ENCODE measurements around the gene PNMA8A. TPM values are rescaled to one million over a fixed set of nuclear protein-coding genes. Genes with fewer than 3 reads are reported as not detected.
A peak's percentile ranks its signal among the peaks of the same experiment; 100 is the strongest.

Gene PNMA8A
- total and polyA plus RNA-seq, 2 of the 8 experiments (the other 6 are each of a cell fraction or from before 2014, with no cell fraction given) = 10.0 to 22.8 TPM

- Histone ChIP-seq H4K91ac (replicated peaks; ENCODE audit: insufficient read length, low read length) (no peak overlapping the region), H2AFZ (ENCODE audit: low read length) (no peak overlapping the region), H3K36me3 (ENCODE audit: control insufficient read depth in 2 of 4, insufficient read depth in 4 of 4, low read length in 3 of 4) (no peaks in the 10 kb centered on the region), H3K23ac (ENCODE audit: insufficient read length) (no peak overlapping the region), H3K4me3 (ENCODE audit: extremely low read depth in 1 of 4, insufficient read depth in 2 of 4, low read depth in 3 of 4, low read length in 4 of 4) (no peak overlapping the region), H2BK5ac (ENCODE audit: low read depth, low read length) (no peak overlapping the region), H4K8ac (ENCODE audit: extremely low read depth, insufficient read depth, low read length) (no peak overlapping the region), H4K5ac (ENCODE audit: insufficient read length, low read depth, low read length) (no peak overlapping the region), H3K79me1 (ENCODE audit: low read depth, low read length) (no peaks in the 10 kb centered on the region), H3K27me3 (replicated peaks in 1 of 4; ENCODE audit: control insufficient read depth in 3 of 4, extremely low read depth in 1 of 4, insufficient read depth in 3 of 4, low read length in 3 of 4) (peaks cover 21 to 49% (median 38%) of the 10 kb centered on the region in 4 experiments), H2AK5ac (ENCODE audit: low read depth, low read length) (no peak overlapping the region), H3K4me1 (replicated peaks in 1 of 4; ENCODE audit: control insufficient read depth in 3 of 4, insufficient read depth in 4 of 4, low read length in 3 of 4) (peaks cover 0 to 16% (median 7%) of the 10 kb centered on the region in 4 experiments; a peak in 5 of 7 replicates), H3K23me2 (ENCODE audit: low read depth, low read length) (peaks cover 4% of the 10 kb centered on the region; the same call in 1 of the 2 replicates), H3K79me2 (ENCODE audit: control insufficient read depth in 1 of 2, insufficient read depth in 2 of 2, low read length in 2 of 2) (no peaks in the 10 kb centered on the region), H2BK20ac (ENCODE audit: low read length) (no peak overlapping the region), H3K9ac (replicated peaks in 1 of 4; ENCODE audit: extremely low read depth in 1 of 4, low read depth in 3 of 4, low read length in 3 of 4) (no peak overlapping the region), H2BK15ac (ENCODE audit: low read length) (peak overlapping the region; percentile 82), H2BK12ac (ENCODE audit: low read depth, low read length) (no peak overlapping the region), H3K27ac (ENCODE audit: low read depth, low read length) (no peak overlapping the region), H3K18ac (ENCODE audit: extremely low read depth, low read length) (no peak overlapping the region), H4K20me1 (replicated peaks in 1 of 2; ENCODE audit: control insufficient read depth in 1 of 2, insufficient read depth in 2 of 2, low read length in 2 of 2) (peaks cover 3 to 6% of the 10 kb centered on the region in 2 experiments), H3K14ac (ENCODE audit: insufficient read length) (no peak overlapping the region), H3K4me2 (ENCODE audit: insufficient read depth in 1 of 2, low read depth in 2 of 2, low read length in 2 of 2) (no peak overlapping the region), H3K9me3 (ENCODE audit: insufficient read depth in 2 of 2, low read depth in 1 of 2, low read length in 1 of 2) (no peaks in the 10 kb centered on the region), H2BK120ac (replicated peaks; ENCODE audit: low read depth, low read length) (no peak overlapping the region), H3K4ac (replicated peaks; ENCODE audit: insufficient read length, low read depth, low read length) (no peak overlapping the region), H3K56ac (replicated peaks; ENCODE audit: insufficient read length, low read depth, low read length) (no peak overlapping the region)
- ChIA-PET CTCF (ENCODE audit: partially characterized antibody) (interaction anchor here (0.6 to 4.2 kb wide), 7 partner anchors 13 to 115 kb away, joined by 3 to 75 read pairs (median 3); no protein-coding TSS in a partner anchor), POLR2A (ENCODE audit: partially characterized antibody) (interaction anchor here (0.6 kb wide), 1 partner anchor 1709 kb away, joined by 3 read pairs; the partner anchor contains the start of gene CBLC)
- DNase-seq (ENCODE audit: low read depth in 1 of 2, low spot score in 2 of 2) (no peak), FAIRE-seq (no peak)
- 79% methylated on average over 3 of the region's 3 CpGs; no CpG with 5 or more reads in 1 of the 2 experiments for WGBS, 2 experiments (ENCODE audit: extremely low coverage in 1 of 2, insufficient coverage in 1 of 2, insufficient read length in 1 of 2, insufficient replicate concordance in 2 of 2, low coverage in 1 of 2, low lambda C conversion rate in 2 of 2, missing lambda C conversion rate in 1 of 2)
- TF ChIP-seq HDAC6 (IDR thresholded peaks at IDR 0.05; ENCODE audit: low read depth, low read length) (no peak), E2F6 (IDR thresholded peaks at IDR 0.05) (no peak), GABPA (IDR thresholded peaks at IDR 0.05; ENCODE audit: borderline replicate concordance, insufficient read depth, low read length) (no peak), POLR2AphosphoS5 (IDR thresholded peaks at IDR 0.05; ENCODE audit: low read depth, low read length) (no peak), KDM4A (IDR thresholded peaks at IDR 0.05; ENCODE audit: low read depth, low read length, severe bottlenecking) (no peak), SIRT6 (IDR thresholded peaks at IDR 0.05; ENCODE audit: low read length) (no peak), CBX5 (IDR thresholded peaks at IDR 0.05; ENCODE audit: low read depth, low read length) (no peak), SP2 (IDR thresholded peaks at IDR 0.05; ENCODE audit: low read length) (no peak), SUZ12 (IDR thresholded peaks at IDR 0.05; ENCODE audit: low read length) (no peak), YY1 (IDR thresholded peaks at IDR 0.05; ENCODE audit: low read depth, low read length) (no peak), MAFK (IDR thresholded peaks at IDR 0.05; ENCODE audit: low read depth, low read length) (no peak), BRCA1 (IDR thresholded peaks at IDR 0.05; ENCODE audit: low read depth, low read length) (no peak), KDM5A (IDR thresholded peaks at IDR 0.05; ENCODE audit: low read length) (no peak), POU5F1 (IDR thresholded peaks at IDR 0.05; ENCODE audit: low read depth, low read length) (no peak)
Measured at GRCh38 chr19:46486358-46486757, 15.0 kb upstream of the PNMA8A start.

Data from H1 (cell line).